Skeletal muscle satellite cell (primary cell): ENCODE measurements around the gene PCSK9.

Source experiments
- H3K27me3 ChIP-seq: 2 replicates; pipeline ENCODE4 v1.7.0; 2013; ENCODE audit warnings: low read length; ENCODE audit not compliant: control insufficient read depth, insufficient read depth
- H3K36me3 ChIP-seq: 2 replicates; pipeline ENCODE4 v1.7.0; 2013; ENCODE audit warnings: mild to moderate bottlenecking, control low read depth, low read length; ENCODE audit not compliant: insufficient read depth
- H3K4me1 ChIP-seq: 2 replicates; pipeline ENCODE4 v1.7.0; 2013; ENCODE audit warnings: low read length; ENCODE audit not compliant: control insufficient read depth, insufficient read depth
- H3K4me2 ChIP-seq: 2 replicates; pipeline ENCODE4 v1.7.0; 2013; ENCODE audit warnings: mild to moderate bottlenecking, low read length
- H3K4me3 ChIP-seq: 2 replicates; pipeline ENCODE4 v1.7.0; 2013; ENCODE audit warnings: low read length
- H3K9ac ChIP-seq: 2 replicates; pipeline ENCODE4 v1.7.0; 2013; ENCODE audit warnings: mild to moderate bottlenecking, low read depth, low read length, moderate library complexity
- H3K9me3 ChIP-seq: replicated peaks from 2 replicates; pipeline ENCODE4 v1.7.0; 2013; ENCODE audit warnings: mild to moderate bottlenecking, control low read depth, low read length

Gene PCSK9

GRCh38 chr1:54997711-54997986 is 41.7 kb upstream of the PCSK9 start:
- Histone ChIP-seq H3K36me3 (no peaks in the 10 kb centered on the region), H3K9ac (no peak overlapping the region), H3K27me3 (peaks cover 72% of the 10 kb centered on the region), H3K4me1 (no peaks in the 10 kb centered on the region), H3K4me2 (no peak overlapping the region), H3K4me3 (no peak overlapping the region), H3K9me3 (no peaks in the 10 kb centered on the region)

GRCh38 chr1:54998100-54998499 is 41.2 kb upstream of the PCSK9 start:
- no peaks in the 10 kb centered on the region for H3K36me3 ChIP-seq
- H3K4me2 ChIP-seq, result no peak overlapping the region
- peaks cover 75% of the 10 kb centered on the region for H3K27me3 ChIP-seq
- no peaks in the 10 kb centered on the region for H3K4me1 ChIP-seq
- no peak overlapping the region for H3K4me3 ChIP-seq
- no peak overlapping the region for H3K9ac ChIP-seq
- H3K9me3 ChIP-seq, result no peaks in the 10 kb centered on the region

GRCh38 chr1:54998677-54999076 is 40.7 kb upstream of the PCSK9 start, which contains the start of gene BSND:
TSS of gene BSND (plus strand) at chr1:54998933. CDS start at chr1:54999187, 254 bp downstream.
- Histone ChIP-seq H3K4me1 (no peaks in the 10 kb centered on the region), H3K9ac (no peak within 1 kb of the TSS), H3K36me3 (no peaks in the 10 kb centered on the region), H3K4me3 (no peak within 1 kb of the TSS), H3K4me2 (no peak within 1 kb of the TSS), H3K9me3 (no peaks in the 10 kb centered on the region), H3K27me3 (peaks cover 75% of the 10 kb centered on the region)

GRCh38 chr1:55000110-55001085 is 39.0 kb upstream of the PCSK9 start:
- Histone ChIP-seq H3K4me2 (no peak overlapping the region), H3K9ac (no peak overlapping the region), H3K27me3 (peaks cover 68% of the 10 kb centered on the region), H3K9me3 (no peaks in the 10 kb centered on the region), H3K4me3 (no peak overlapping the region), H3K4me1 (no peaks in the 10 kb centered on the region), H3K36me3 (no peaks in the 10 kb centered on the region)

DNA sequence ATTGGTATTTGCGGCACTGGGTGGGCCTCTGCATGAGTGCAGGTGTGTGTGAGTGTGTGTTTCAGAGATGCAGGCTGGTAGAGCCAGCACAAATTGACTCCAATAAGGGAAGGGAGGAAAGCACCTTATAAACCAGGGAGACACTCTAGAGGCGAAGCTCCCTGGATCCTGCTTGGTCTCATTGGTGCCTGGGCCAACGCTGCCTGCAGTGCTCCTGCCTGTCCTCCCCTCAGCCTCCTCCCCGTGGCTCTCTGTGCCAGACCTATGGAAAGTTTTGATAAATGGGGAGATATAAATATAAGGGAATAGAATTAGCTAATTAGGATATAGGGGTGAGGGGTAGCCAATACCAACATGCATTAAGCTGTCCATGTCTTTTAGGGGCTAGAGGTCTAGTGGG is 38.0 kb upstream of the PCSK9 start:
- Histone ChIP-seq H3K9ac (no peak overlapping the region), H3K9me3 (no peaks in the 10 kb centered on the region), H3K36me3 (no peaks in the 10 kb centered on the region), H3K4me3 (no peak overlapping the region), H3K4me2 (no peak overlapping the region), H3K27me3 (peaks cover 59% of the 10 kb centered on the region), H3K4me1 (no peaks in the 10 kb centered on the region)

DNA sequence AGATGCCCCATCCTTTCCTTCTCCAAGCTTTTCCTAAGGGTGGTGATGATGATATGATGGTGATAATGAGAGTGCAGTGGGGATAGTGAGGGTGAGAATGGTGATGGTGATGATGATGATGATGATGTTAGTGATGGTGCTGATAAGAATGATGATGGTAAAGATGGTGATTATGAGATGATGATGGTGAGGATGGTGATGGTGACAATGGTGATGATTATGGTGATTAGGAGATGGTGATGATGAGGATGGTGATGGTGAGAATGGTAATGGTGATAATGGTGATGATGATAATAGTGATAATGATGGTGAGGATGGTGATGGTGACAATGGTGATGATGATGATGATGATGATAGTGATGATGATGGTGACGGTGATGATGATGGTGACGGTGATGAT is 36.7 kb upstream of the PCSK9 start:
- no peak overlapping the region for H3K4me3 ChIP-seq
- H3K9ac ChIP-seq, result no peak overlapping the region
- H3K36me3 ChIP-seq, result no peaks in the 10 kb centered on the region
- peaks cover 49% of the 10 kb centered on the region for H3K27me3 ChIP-seq
- no peaks in the 10 kb centered on the region for H3K9me3 ChIP-seq
- no peak overlapping the region for H3K4me2 ChIP-seq
- peaks cover 4% of the 10 kb centered on the region for H3K4me1 ChIP-seq

DNA sequence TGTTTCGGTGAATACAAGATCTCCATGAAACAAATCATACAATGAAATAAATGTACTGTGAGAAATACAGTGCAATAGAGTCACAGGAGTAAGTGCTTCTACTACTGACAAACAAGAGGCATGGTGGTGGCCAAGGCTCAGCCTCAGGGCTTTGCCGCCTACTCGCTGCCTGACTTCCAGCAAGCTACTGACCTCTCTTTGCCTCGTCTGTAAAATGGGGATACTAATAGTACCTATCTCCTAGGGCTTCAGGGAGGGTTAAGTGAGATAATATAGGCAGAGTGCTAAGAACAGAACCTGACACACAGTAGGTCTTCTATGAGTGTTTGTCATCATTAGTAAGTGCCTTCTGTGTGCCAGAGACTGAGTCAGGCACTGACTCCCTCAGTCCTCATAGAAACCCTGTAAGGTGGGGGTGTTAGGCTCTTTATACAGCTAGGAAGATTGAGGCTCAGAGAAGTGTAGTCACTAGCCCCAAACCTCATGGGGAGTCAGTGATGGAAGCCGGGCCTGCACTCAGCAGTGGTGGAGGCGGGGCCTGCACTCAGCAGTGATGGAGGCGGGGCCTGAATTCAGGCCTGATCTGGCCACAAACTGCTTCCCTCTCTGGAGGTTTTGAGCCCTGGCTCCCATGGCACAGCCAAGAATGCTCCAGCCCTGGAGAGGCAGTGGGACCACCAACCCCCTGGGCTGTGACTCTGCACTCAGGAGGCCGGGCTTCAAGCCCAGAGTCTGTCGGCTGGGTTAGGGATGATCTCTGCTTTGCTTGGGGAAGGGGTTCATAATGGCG is 33.8 kb upstream of the PCSK9 start:
- no peaks in the 10 kb centered on the region for H3K36me3 ChIP-seq

DNA sequence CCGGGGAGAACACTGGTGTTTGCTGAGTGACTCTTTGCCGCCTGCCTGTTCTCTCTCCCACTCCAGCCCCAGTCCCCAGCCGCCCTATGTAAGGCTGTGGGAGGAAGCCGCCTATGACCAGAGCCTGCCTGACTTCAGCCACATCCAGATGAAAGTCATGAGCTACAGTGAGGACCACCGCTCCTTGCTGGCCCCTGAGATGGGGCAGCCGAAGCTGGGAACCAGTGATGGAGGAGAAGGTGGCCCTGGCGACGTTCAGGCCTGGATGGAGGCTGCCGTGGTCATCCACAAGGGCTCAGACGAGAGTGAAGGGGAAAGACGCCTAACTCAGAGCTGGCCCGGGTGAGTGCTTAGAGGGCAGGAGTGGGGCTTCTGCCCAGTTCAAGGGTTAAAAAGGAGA is 32.4 kb upstream of the PCSK9 start:
- Histone ChIP-seq H3K9ac (no peak overlapping the region), H3K27me3 (peaks cover 11% of the 10 kb centered on the region)

More for the DNA sequence above, 33.8 kb upstream of the PCSK9 start:
- Histone ChIP-seq H3K4me1 (peaks cover 10% of the 10 kb centered on the region), H3K9ac (no peak overlapping the region), H3K4me3 (no peak overlapping the region), H3K27me3 (peaks cover 24% of the 10 kb centered on the region), H3K4me2 (no peak overlapping the region), H3K9me3 (no peaks in the 10 kb centered on the region)

DNA sequence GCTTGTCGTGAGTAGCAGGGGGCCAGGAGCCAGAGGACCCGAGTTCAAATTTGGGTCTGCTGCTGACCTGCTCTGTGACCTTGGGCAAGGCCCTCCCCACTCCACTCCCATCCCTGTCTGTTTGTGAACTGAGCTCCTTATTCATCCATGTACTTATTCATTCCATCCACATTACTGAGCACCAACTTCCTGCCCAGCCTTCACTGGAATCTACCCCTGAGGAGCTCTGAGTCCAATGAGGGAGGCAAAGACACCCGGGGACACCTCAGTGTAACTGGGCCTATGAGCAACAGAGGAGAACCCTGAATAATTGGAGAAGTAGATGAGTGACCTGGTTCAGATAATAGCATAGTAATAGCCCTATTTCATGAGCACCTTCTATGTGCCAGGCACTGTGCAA is 31.7 kb upstream of the PCSK9 start:
- Histone ChIP-seq H3K9ac (no peak overlapping the region), H3K4me3 (no peak overlapping the region), H3K4me2 (no peak overlapping the region), H3K27me3 (peaks cover 10% of the 10 kb centered on the region), H3K9me3 (no peaks in the 10 kb centered on the region), H3K36me3 (no peaks in the 10 kb centered on the region), H3K4me1 (peaks cover 10% of the 10 kb centered on the region)

More for the DNA sequence above, 32.4 kb upstream of the PCSK9 start:
- Histone ChIP-seq H3K4me1 (peaks cover 10% of the 10 kb centered on the region), H3K4me2 (no peak overlapping the region), H3K9me3 (no peaks in the 10 kb centered on the region), H3K4me3 (no peak overlapping the region), H3K36me3 (no peaks in the 10 kb centered on the region)

GRCh38 chr1:55010194-55010886 is 29.0 kb upstream of the PCSK9 start:
- H3K27me3 ChIP-seq, result peaks cover 18% of the 10 kb centered on the region
- peaks cover 14% of the 10 kb centered on the region for H3K4me1 ChIP-seq
- H3K4me2 ChIP-seq, result no peak overlapping the region
- no peak overlapping the region for H3K9ac ChIP-seq
- H3K4me3 ChIP-seq, result no peak overlapping the region
- H3K36me3 ChIP-seq, result no peaks in the 10 kb centered on the region
- H3K9me3 ChIP-seq, result no peaks in the 10 kb centered on the region

DNA sequence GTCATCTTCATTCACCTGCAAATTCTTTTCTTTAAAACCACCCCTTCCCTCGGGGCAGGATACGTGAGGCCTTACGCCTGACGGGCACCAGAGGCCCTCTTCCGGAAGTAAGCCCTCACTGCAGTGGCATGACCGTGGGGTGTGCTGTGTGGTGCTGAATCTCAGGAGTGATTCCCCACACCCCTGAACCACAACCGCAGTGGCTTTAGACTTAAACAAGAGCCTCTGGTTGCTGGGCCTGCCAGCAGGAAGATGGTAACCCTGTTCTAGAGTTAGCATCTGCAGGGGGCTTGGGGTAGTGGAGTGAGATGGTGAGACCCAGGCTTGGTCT is 28.5 kb upstream of the PCSK9 start:
- Histone ChIP-seq H3K4me1 (peaks cover 19% of the 10 kb centered on the region), H3K36me3 (no peaks in the 10 kb centered on the region), H3K27me3 (peaks cover 18% of the 10 kb centered on the region), H3K4me3 (no peak overlapping the region), H3K9ac (no peak overlapping the region), H3K9me3 (no peaks in the 10 kb centered on the region), H3K4me2 (no peak overlapping the region)
